Sigmoid colon (tissue), 3 donors: ENCODE data around the gene DQX1.

Experiments
- POLR2A ChIP-seq, 2 donors: fragments of 450-650 bp; IDR thresholded peaks; one replicate each; pipeline ENCODE4 v1.6.1; 2016; ENCODE audit warnings: antibody characterized with exemption in 2 of 2, mild to moderate bottlenecking in 2 of 2, moderate library complexity in 2 of 2
- TF ChIP-seq, protein P1 (sequence below), 4 experiments: fragments of 450-650 bp in 3 of 4; fragments of 200-600 bp in 1 of 4; IDR thresholded peaks; one replicate each; pipeline ENCODE4 v1.5.1; 2016 to 2019; ENCODE audit warnings: antibody characterized with exemption in 4 of 4, mild to moderate bottlenecking in 3 of 4, moderate library complexity in 2 of 4

DNA sequence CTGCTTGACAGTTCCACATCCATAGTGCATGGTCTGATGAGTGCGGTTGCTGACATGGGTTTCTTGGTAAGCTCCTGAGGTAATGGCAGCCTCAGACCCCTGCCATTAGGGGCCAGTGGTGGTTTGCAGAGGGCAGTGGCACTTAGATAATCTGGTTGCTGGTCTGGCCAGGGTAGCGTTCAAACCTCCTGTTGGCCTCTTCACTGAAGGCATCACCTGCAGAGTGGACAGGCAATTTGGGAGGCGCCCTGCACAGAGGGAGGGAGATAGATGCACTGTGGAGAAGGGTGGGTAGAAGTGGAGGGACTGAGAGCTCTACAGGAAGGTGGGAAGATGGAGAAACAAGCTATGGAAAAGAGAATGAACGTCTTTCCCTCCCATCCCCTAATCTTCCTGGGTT lies 7.4 kb upstream of the DQX1 start:
- TF ChIP-seq, protein P1, sequence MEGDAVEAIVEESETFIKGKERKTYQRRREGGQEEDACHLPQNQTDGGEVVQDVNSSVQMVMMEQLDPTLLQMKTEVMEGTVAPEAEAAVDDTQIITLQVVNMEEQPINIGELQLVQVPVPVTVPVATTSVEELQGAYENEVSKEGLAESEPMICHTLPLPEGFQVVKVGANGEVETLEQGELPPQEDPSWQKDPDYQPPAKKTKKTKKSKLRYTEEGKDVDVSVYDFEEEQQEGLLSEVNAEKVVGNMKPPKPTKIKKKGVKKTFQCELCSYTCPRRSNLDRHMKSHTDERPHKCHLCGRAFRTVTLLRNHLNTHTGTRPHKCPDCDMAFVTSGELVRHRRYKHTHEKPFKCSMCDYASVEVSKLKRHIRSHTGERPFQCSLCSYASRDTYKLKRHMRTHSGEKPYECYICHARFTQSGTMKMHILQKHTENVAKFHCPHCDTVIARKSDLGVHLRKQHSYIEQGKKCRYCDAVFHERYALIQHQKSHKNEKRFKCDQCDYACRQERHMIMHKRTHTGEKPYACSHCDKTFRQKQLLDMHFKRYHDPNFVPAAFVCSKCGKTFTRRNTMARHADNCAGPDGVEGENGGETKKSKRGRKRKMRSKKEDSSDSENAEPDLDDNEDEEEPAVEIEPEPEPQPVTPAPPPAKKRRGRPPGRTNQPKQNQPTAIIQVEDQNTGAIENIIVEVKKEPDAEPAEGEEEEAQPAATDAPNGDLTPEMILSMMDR (IDR thresholded peaks at IDR 0.05), result no peak
- no peak for TF ChIP-seq POLR2A (IDR thresholded peaks at IDR 0.05)
